Neural progenitor cell (in vitro differentiated cells): ENCODE measurements around the gene TDRD9.

Source experiments
- EZH2 ChIP-seq: fragments of 200-600 bp; sonication (generic); IDR thresholded peaks from 2 replicates; pipeline ENCODE4 v1.6.1; 2017; ENCODE audit warnings: antibody characterized with exemption, mild to moderate bottlenecking, moderate library complexity
- EZH2phosphoT487 ChIP-seq: fragments of 200-600 bp; sonication (generic); IDR thresholded peaks from 2 replicates; pipeline ENCODE4 v1.6.1; 2017; ENCODE audit warnings: antibody characterized with exemption
- TF ChIP-seq, protein P1 (sequence below): fragments of 200-600 bp; sonication (generic); IDR thresholded peaks from 2 replicates; pipeline ENCODE4 v1.5.1; 2017; ENCODE audit warnings: antibody characterized with exemption, mild to moderate bottlenecking

DNA sequence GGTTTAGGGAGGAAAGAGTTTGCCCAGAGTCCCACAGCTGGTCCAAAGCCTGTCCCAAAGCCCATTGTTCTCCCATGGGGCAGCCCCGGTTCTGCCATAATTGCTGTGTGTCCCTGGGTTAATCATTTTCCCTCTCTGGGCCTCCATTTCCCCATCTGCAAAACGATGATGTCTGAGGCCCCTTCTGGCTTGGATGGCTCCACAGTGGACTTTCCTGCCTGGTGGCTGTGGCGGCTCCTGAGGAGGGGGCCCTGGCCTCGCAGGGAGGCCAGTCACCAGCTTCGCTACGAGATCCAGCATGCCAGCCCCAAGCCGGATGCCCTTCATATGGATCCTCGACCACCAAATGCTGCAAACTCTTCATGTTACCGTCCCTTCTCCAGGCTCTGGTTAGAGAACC lies 43.4 kb upstream of the TDRD9 start:
- TF ChIP-seq EZH2 = no peak
- TF ChIP-seq, protein P1, sequence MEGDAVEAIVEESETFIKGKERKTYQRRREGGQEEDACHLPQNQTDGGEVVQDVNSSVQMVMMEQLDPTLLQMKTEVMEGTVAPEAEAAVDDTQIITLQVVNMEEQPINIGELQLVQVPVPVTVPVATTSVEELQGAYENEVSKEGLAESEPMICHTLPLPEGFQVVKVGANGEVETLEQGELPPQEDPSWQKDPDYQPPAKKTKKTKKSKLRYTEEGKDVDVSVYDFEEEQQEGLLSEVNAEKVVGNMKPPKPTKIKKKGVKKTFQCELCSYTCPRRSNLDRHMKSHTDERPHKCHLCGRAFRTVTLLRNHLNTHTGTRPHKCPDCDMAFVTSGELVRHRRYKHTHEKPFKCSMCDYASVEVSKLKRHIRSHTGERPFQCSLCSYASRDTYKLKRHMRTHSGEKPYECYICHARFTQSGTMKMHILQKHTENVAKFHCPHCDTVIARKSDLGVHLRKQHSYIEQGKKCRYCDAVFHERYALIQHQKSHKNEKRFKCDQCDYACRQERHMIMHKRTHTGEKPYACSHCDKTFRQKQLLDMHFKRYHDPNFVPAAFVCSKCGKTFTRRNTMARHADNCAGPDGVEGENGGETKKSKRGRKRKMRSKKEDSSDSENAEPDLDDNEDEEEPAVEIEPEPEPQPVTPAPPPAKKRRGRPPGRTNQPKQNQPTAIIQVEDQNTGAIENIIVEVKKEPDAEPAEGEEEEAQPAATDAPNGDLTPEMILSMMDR = no peak
- no peak for TF ChIP-seq EZH2phosphoT487
